Endothelial cell of umbilical vein (primary cell): ENCODE results near the gene CD48.

Source experiments
- CTCF ChIP-seq, 2 donors: IDR thresholded peaks; 1 replicate in 1 of 2; 2 replicates in 1 of 2; pipeline ENCODE4 v1.5.1; 2011; ENCODE audit warnings: low read length in 2 of 2, mild to moderate bottlenecking in 2 of 2, moderate library complexity in 2 of 2, control low read depth in 1 of 2, inconsistent platforms in 1 of 2, low read depth in 1 of 2; ENCODE audit not compliant: insufficient read depth in 1 of 2; ENCODE audit errors: extremely low read depth in 1 of 2
- EZH2 ChIP-seq: IDR thresholded peaks from 2 replicates; pipeline ENCODE4 v1.6.1; 2012; ENCODE audit warnings: borderline replicate concordance, low read depth, mild to moderate bottlenecking, moderate library complexity, low read length, inconsistent platforms; ENCODE audit not compliant: severe bottlenecking
- JUN ChIP-seq: IDR thresholded peaks from 2 replicates; pipeline ENCODE4 v1.6.1; 2011; ENCODE audit warnings: borderline replicate concordance, low read depth; ENCODE audit not compliant: insufficient read length, insufficient read depth
- MAX ChIP-seq: IDR thresholded peaks from 2 replicates; pipeline ENCODE4 v1.6.1; 2011; ENCODE audit not compliant: insufficient read depth, insufficient read length
- POLR2A ChIP-seq: IDR thresholded peaks from 2 replicates; pipeline ENCODE4 v1.6.1; 2012; ENCODE audit warnings: low read depth, mild to moderate bottlenecking, control low read depth, low read length
- POLR2AphosphoS5 ChIP-seq: IDR thresholded peaks from 2 replicates; pipeline ENCODE4 v1.6.1; 2012; ENCODE audit warnings: low read depth, mild to moderate bottlenecking, control low read depth, low read length, moderate library complexity; ENCODE audit not compliant: insufficient read depth

DNA sequence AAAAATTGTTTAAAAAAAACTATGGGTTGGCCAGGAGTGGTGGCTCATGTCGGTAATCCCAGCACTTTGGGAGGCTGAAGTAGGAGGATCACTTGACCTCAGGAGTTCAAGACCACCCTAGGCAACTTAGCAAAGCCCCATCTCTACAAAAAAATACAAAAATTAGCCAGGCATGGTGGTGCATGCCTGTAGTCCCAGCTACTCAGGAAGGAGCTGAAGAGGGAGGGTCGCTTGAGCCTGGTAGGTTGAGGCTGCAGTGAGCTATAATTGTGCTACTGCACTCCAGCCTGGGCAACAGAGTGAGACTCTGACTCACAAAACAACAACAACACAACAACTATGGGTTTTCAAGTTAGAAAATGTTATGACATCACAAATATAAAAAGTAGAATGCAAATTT lies 43.8 kb upstream of the CD48 start:
- TF ChIP-seq CTCF (IDR thresholded peaks at IDR 0.05; ENCODE audit: extremely low read depth in 1 of 2, insufficient read depth in 1 of 2, low read depth in 1 of 2, low read length in 2 of 2) (no peak), POLR2AphosphoS5 (no peak), MAX (no peak), POLR2A (no peak), JUN (no peak), EZH2 (no peak)
